Left lobe of liver (tissue), 2 donors: Measurements from ENCODE around the gene DISP2. TPM values are rescaled to one million over a fixed set of nuclear protein-coding genes. Genes with fewer than 3 reads are reported as not detected.

Source experiments
- ATAC-seq: fragments of 200-7000 bp; cut with Tn5 transposase; one replicate; pipeline ENCODE4 v1.9.1; 2020; ENCODE audit warnings: mild to moderate bottlenecking, moderate library complexity
- DNase-seq: peaks from one replicate; pipeline ENCODE4 v3.0.0-alpha.2; 2020; ENCODE audit warnings: low spot score
- total RNA-seq: library from RNA; stranded (reverse); gene quantifications from one replicate; pipeline ENCODE4 v1.2.1, GENCODE V29; 2021
- donor health status: DM: no; HTN: no; CAD: no; lungs with moderate emphysema.
- donor health status: DM: no; HTN: yes; CAD: no.

Gene DISP2
- total RNA-seq, 1 donor from 2014 or later: 0.25 TPM

- ATAC-seq (peak; percentile 85), DNase-seq (peak; percentile 94)
Observed at GRCh38 chr15:40340740-40341400, 17.1 kb upstream of the DISP2 start, which contains the start of gene CCDC9B. TSS of gene CCDC9B (minus strand) at chr15:40340939. CDS start at chr15:40340819, 120 bp downstream.

DNA sequence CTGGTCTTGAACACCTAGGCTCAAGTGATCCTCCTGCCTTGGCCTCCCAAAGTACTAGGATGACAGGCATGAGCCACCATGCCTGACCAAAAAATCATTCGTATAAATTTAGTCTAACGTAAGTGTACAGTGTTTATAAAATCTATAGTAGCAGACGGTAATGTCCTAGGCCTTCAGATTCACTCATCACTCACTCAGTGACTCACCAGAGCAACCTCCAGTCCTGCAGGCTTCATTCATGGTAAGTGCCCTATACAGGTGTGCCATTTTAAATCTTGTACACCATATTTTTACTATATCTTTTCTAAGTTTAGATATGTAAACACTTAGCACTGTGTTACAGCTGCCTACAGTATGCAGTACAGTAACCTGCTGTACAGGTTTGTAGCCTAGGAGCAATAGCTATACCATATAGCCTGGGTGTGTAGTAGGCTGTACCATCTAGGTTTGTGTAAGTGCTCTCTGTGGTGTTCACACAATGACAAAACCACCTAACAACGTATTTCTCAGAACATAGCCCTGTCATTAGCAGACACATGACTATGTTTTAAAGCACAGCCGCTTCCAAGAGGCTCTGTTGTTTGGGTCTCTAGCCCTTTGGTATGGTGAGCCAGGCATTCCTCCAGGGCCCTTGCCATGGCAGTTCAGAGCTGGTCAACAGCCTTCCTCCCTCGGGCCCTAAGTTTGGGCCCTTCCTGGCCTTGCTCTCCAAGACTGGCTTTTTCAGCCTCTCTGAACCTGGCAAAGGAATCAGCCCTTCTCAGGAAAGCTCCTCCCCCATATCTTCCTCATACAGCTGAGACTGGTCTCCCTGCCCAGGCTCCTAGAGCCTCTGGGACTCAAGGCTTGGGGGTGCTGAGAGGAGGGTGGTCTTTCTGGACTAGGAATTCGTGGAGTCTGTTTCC, 15.4 kb upstream of the DISP2 start:
- ATAC-seq (no peak), DNase-seq (no peak)

DNA sequence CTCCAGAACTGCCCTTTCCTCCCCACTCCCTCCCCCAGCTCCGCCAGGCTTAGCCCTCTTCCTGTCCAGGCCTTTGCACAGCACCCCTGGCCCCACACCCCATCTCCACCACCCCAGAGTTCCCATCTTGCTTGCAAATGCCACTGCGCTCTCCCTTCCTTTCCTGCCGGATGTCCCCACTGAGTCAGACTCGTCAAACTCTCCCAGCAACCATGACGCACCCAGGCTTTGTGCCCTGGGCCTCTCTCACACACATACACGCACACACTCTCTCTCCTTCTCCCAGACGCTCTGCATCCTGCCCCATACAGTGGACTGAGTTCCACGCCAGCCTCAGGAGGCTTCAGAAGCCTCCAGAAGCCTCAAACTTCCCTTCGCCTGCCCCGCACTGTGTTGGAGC, 14.5 kb upstream of the DISP2 start:
- ATAC-seq (no peak), DNase-seq (no peak)

GRCh38 chr15:40344217-40344616, 13.8 kb upstream of the DISP2 start:
- no peak for DNase-seq

GRCh38 chr15:40344631-40345120, 13.3 kb upstream of the DISP2 start:
- DNase-seq (peak; percentile 68), ATAC-seq (peak; percentile 52)

More at GRCh38 chr15:40344217-40344616, 13.8 kb upstream of the DISP2 start:
- ATAC-seq: no peak

DNA sequence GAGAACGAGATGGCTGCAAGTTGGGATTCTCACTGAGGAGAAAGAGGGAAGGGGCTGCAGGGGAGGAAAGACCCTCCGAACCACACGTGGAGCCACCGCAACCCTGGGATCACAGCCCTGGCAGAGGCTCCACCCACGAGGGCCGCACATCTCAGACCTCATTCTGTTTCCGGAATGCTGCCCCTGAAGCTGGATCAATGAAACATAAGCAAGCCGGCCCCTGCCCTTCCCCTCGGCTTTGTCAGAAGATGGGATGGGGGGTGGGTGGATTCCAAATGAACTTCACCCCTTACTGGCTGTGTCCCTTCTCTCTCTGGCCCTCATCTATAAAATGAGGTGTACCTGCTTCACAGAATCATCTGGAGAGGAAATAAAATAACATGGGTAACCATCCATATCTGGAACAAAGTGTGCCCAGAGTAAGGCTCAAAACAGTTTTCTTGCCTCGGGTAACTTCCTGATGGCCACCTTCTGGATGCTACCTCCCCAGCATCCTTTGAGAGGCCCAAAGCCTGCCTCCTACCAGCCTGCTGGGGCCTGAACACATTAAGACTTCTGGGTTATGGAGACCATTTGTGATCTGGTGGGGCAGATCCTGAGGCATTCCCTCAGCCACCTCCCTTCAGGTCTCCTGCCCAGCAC, 12.7 kb upstream of the DISP2 start:
- DNase-seq (no peak), ATAC-seq (no peak)

GRCh38 chr15:40345867-40346578, 12.0 kb upstream of the DISP2 start:
- ATAC-seq: no peak
- DNase-seq: no peak

- DNase-seq: no peak
Observed at GRCh38 chr15:40346579-40347558, 11.2 kb upstream of the DISP2 start.

GRCh38 chr15:40347559-40348473, 10.2 kb upstream of the DISP2 start:
- ATAC-seq (no peak), DNase-seq (no peak)

More at GRCh38 chr15:40346579-40347558, 11.2 kb upstream of the DISP2 start:
- ATAC-seq: no peak

- ATAC-seq: no peak
- no peak for DNase-seq
Observed at GRCh38 chr15:40348474-40348870, 9.5 kb upstream of the DISP2 start.

- ATAC-seq (no peak), DNase-seq (no peak)
Observed at GRCh38 chr15:40349163-40349562, 8.9 kb upstream of the DISP2 start.

DNA sequence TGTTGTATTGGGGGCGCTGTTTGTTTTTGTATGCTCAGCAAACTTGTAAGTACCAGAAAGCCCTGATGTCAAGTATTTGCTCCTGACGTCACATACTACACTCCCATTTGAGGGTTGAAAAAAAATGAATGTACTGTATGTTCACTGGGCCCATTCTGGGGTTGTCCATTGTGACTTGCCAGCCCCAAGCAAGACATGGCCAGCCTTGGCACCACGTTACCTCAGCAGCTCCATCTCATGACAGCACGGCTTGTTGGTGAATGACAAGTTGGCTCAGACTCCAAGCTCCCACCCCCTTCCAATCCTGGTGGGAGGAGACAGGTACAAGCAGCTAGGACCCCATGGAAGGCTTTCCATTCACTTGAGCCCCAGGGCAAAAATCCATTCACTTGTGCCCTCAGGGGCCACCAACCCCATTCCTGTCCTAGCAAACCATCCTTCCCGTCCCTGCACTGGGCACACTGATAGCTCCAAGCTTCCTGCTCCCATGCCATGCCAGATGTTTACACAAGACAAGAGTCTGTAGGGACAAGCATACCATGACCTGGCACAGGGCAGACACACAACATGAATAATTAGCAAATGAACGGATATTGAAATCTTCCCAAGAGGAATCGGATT, 5.6 kb upstream of the DISP2 start:
- no peak for DNase-seq
- ATAC-seq: no peak

GRCh38 chr15:40353697-40354096, 4.3 kb upstream of the DISP2 start:
- DNase-seq (peak; percentile 93), ATAC-seq (peak; percentile 84)

GRCh38 chr15:40354408-40355171, 3.4 kb upstream of the DISP2 start:
- DNase-seq: no peak
- no peak for ATAC-seq

DNA sequence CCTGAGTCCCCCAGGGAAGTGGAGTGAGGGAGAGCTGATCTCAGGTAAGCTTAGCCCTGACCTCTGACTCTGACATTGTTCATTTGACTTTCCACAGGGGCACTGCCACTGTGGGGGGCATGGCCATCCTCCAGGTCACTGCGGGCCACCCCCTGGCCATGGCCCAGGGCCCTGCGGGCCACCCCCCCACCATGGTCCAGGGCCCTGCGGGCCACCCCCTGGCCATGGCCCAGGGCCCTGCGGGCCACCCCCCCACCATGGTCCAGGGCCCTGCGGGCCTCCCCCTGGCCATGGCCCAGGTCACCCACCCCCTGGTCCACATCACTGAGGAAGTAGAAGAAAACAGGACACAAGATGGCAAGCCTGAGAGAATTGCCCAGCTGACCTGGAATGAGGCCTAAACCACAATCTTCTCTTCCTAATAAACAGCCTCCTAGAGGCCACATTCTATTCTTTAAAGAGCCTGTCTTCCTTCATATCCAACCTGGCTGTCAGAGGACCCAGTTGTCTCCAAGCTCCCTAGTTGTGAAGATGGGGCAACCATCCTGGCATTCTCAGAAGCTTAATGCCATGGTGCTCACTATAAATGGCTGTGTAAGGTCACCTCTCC, 1.9 kb upstream of the DISP2 start:
- DNase-seq: no peak
- no peak for ATAC-seq

GRCh38 chr15:40357246-40357645, 773 bp upstream of the DISP2 start:
- ATAC-seq (no peak), DNase-seq (no peak)
